Measurements from ENCODE around the gene CDH12. TPM values are rescaled to one million over a fixed set of nuclear protein-coding genes. Genes with fewer than 3 reads are reported as not detected.

Gene CDH12
- total RNA-seq, 4 donors from 2014 or later: not detected

DNA sequence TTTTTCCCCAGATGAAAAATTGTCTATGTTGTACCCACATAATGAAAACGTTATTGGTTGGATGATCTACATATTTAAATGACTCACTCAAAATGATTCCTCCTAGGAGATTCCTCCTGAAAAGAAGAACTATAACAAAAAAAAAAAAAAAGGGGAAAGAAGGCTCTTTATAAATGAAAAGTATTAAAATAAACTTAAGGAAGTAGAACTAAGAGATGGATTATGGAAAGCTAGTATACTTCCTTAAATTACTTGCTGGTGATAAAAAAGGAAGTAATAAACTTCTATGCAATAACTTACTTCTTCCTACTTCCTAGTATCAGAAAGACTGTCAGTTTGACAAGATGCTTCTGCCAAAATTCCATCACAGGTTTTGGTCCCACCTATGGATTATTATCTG, 1087.7 kb downstream of the CDH12 start:
- intact Hi-C loops (cut with DNase I; ENCODE audit: low total_unique reads) (no loop called here), in situ Hi-C loops (cut with MboI; ENCODE audit: low sequenced_read_pairs in 4 of 4) (no loop called here)
- H3K4me3 ChIP-seq: no peak overlapping the region
- H3K27ac ChIP-seq: no peak overlapping the region
- no peaks in the 10 kb centered on the region for H3K9me3 ChIP-seq
- DNase-seq: no peak
- TF ChIP-seq POLR2A (IDR thresholded peaks at IDR 0.05): no peak
- TF ChIP-seq, protein P1, sequence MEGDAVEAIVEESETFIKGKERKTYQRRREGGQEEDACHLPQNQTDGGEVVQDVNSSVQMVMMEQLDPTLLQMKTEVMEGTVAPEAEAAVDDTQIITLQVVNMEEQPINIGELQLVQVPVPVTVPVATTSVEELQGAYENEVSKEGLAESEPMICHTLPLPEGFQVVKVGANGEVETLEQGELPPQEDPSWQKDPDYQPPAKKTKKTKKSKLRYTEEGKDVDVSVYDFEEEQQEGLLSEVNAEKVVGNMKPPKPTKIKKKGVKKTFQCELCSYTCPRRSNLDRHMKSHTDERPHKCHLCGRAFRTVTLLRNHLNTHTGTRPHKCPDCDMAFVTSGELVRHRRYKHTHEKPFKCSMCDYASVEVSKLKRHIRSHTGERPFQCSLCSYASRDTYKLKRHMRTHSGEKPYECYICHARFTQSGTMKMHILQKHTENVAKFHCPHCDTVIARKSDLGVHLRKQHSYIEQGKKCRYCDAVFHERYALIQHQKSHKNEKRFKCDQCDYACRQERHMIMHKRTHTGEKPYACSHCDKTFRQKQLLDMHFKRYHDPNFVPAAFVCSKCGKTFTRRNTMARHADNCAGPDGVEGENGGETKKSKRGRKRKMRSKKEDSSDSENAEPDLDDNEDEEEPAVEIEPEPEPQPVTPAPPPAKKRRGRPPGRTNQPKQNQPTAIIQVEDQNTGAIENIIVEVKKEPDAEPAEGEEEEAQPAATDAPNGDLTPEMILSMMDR (IDR thresholded peaks at IDR 0.05 in 4 of 5, conservative IDR thresholded peaks at IDR 0.05 in 1 of 5): no peak
- H3K27me3 ChIP-seq: no peaks in the 10 kb centered on the region
- no peaks in the 10 kb centered on the region for H3K36me3 ChIP-seq
- H3K4me1 ChIP-seq: no peaks in the 10 kb centered on the region
- no peak for ATAC-seq

DNA sequence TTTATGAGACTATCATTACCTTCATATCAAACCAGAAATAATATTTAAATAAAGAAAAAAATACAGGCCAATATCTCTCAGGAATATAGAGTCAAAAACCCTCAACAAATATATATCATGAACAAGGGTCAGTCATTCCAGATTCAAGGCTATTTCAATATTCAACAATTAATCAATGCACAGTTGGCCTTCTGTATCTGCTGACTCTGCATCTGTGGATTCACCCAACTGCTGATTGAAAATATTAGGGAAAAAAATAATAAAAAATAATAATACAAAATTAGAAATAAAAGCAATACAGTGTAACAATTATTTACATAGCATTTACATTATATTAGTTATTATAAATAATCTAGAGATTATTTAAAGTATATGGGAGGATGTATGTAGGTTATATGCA, 1114.0 kb downstream of the CDH12 start:
- intact Hi-C loops (cut with DNase I; ENCODE audit: low total_unique reads) (no loop called here), in situ Hi-C loops (cut with MboI; ENCODE audit: low sequenced_read_pairs in 4 of 4) (no loop called here)
- Histone ChIP-seq H3K9me3 (no peaks in the 10 kb centered on the region), H3K27me3 (no peaks in the 10 kb centered on the region), H3K36me3 (no peaks in the 10 kb centered on the region), H3K27ac (no peak overlapping the region), H3K4me3 (no peak overlapping the region), H3K4me1 (no peaks in the 10 kb centered on the region)
- DNase-seq (no peak), ATAC-seq (no peak)
- TF ChIP-seq, protein P1 (IDR thresholded peaks at IDR 0.05 in 4 of 5, conservative IDR thresholded peaks at IDR 0.05 in 1 of 5): no peak
- TF ChIP-seq POLR2A (IDR thresholded peaks at IDR 0.05): no peak

DNA sequence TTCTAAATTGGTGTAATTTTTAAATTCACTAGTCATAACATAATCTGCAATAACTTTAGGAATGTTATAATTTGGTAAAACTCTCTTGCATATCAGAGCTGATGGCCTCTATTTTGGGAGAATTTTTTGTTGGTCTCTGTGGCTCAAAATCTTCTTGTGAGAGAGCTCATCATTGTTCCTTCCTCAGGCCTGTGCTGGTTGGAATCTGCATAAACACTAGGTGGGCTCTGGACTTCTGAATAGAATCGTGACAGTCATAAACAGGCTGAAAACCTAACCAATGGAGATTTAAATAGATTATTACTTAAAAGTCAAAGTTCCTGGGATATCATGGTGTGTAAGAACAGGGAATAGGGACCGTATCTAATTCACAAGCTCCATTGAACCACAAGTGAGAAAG, 1129.6 kb downstream of the CDH12 start:
- in situ Hi-C loops (cut with MboI; ENCODE audit: low sequenced_read_pairs in 4 of 4): no loop called here
- TF ChIP-seq, protein P1 (IDR thresholded peaks at IDR 0.05 in 4 of 5, conservative IDR thresholded peaks at IDR 0.05 in 1 of 5): no peak
- TF ChIP-seq POLR2A (IDR thresholded peaks at IDR 0.05): no peak
- H3K4me1 ChIP-seq: no peaks in the 10 kb centered on the region
- H3K36me3 ChIP-seq: no peaks in the 10 kb centered on the region
- intact Hi-C loops (cut with DNase I; ENCODE audit: low total_unique reads): no loop called here
- no peaks in the 10 kb centered on the region for H3K9me3 ChIP-seq
- no peak overlapping the region for H3K4me3 ChIP-seq
- no peak overlapping the region for H3K27ac ChIP-seq
- no peaks in the 10 kb centered on the region for H3K27me3 ChIP-seq
- DNase-seq: no peak
- ATAC-seq: no peak

DNA sequence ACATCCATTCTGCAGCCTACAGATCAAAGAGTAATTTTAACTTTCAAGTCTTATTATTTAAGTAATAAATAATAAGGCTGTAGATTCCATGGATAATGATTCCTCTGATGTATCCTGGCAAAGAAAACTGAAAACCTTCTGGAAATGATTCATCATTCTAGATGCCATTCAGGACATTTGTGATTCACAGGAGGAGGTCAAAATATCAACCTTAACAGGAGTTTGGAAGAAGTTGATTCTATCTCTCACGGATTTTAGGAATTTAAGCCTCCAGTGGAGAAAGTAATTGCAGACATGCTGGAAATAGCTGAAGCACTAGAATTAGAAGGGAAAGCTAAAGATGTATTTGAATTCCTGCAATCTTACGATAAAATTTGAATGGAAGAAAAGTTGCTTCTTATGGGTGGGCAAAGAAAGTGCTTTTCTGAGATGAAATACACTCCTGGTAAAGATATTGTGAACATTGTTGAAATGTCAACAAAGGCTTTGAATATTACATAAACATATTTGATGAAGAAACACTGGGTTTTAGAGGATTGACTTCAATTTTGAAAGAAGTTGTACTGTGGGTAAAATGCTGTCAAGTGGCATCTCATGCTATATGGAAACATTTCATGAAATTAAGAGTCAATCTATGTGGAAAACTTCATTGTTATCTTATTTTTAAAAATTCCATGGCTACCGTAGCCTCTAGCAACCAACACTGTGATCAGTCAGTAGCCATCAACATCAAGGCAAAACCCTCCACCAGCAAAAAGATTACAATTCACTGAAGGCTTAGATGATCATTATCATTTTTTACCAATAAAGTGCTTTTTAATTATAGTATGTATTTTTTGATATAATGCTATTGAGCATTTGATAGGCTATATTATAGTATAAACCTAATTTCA, 1141.0 kb downstream of the CDH12 start:
- intact Hi-C loops (cut with DNase I; ENCODE audit: low total_unique reads) (no loop called here), in situ Hi-C loops (cut with MboI; ENCODE audit: low sequenced_read_pairs in 4 of 4) (no loop called here)
- TF ChIP-seq, protein P1 (IDR thresholded peaks at IDR 0.05 in 4 of 5, conservative IDR thresholded peaks at IDR 0.05 in 1 of 5): no peak
- no peak for TF ChIP-seq POLR2A (IDR thresholded peaks at IDR 0.05)
- no peak for DNase-seq
- H3K27me3 ChIP-seq: no peaks in the 10 kb centered on the region
- H3K4me1 ChIP-seq: no peaks in the 10 kb centered on the region
- H3K9me3 ChIP-seq: no peaks in the 10 kb centered on the region
- no peaks in the 10 kb centered on the region for H3K36me3 ChIP-seq
- no peak for ATAC-seq
- no peak overlapping the region for H3K4me3 ChIP-seq
- no peak overlapping the region for H3K27ac ChIP-seq

Measured in gastrocnemius medialis (tissue), 4 donors.